GM21390 (cell line): ENCODE results near the gene C16orf78.

Experiments used
- ATAC-seq: cut with Tn5 transposase; IDR thresholded peaks from one replicate; pipeline ENCODE4 v1.9.1; 2021; ENCODE audit not compliant: unreplicated experiment

C16orf78 gene

GRCh38 chr16:49373504-49373903, at the start of gene C16orf78:
C16orf78 (plus strand) TSS chr16:49373804; CDS start chr16:49373940, 136 bp downstream.
- no peak for ATAC-seq

DNA sequence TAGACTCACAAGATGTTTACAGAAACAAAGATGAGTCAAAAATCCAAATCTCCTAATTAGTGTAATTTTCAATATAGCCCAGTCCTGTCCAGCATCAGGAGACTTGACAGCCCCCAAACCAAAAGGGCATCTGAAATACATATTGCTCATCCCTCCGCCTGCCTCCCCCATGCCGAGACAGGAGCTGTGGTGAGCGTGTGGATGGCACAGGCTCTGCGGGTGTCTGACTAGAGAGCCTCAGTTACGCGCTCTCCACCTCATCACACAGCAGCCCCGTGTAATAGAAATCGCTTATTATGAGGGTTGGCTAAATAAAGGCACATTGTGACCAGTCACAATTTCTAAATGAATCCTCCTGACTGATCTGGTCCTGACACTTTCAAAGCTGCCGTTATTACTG, 48.9 kb upstream of the C16orf78 start:
- no peak for ATAC-seq

GRCh38 chr16:49327466-49327865, 46.1 kb upstream of the C16orf78 start:
- no peak for ATAC-seq

GRCh38 chr16:49328325-49328724, 45.3 kb upstream of the C16orf78 start:
- ATAC-seq, result no peak

GRCh38 chr16:49330562-49331201, 42.9 kb upstream of the C16orf78 start:
- no peak for ATAC-seq

GRCh38 chr16:49332589-49333258, 40.9 kb upstream of the C16orf78 start:
- no peak for ATAC-seq

DNA sequence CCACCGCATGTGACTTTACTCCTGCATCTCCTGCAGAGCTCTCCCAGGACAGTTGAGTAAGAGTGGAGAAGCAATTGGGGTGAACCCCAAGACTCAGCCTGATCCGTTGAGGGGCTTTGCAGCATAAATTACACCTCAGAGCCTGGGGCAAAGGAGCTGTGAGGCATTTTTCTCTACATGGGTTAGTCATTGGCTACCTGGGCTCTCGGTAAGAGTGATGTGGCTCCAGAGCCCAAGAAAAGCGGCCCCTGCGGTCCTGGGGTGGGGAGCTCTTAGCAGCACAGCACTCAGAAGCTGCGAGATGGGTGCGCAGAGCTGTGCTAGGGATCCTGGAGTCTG, 40.4 kb upstream of the C16orf78 start:
- ATAC-seq, result no peak

- no peak for ATAC-seq
Measured at GRCh38 chr16:49335828-49336227, 37.8 kb upstream of the C16orf78 start.

DNA sequence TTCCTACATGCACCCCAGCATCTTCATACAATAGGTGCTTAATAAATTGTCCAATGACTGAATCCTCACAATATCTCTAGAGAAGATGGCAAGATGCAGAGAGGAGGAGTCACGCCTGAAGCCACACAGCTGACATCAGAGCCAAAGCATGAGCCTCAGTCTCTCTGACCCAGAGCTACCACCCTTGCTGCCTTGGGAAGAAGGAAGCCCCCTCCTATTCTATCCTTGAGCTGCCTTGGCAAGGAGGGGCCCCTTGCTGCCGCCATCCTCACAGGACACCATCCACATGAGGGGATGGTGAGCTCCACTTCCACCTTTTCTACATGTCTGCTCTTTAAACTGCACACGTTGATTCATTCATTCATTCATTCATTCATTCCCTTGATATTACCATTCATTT, 37.0 kb upstream of the C16orf78 start:
- no peak for ATAC-seq

GRCh38 chr16:49337814-49338350, 35.7 kb upstream of the C16orf78 start:
- no peak for ATAC-seq

GRCh38 chr16:49338611-49339265, 34.9 kb upstream of the C16orf78 start:
- ATAC-seq, result no peak

- no peak for ATAC-seq
Measured at GRCh38 chr16:49340466-49340865, 33.1 kb upstream of the C16orf78 start.

DNA sequence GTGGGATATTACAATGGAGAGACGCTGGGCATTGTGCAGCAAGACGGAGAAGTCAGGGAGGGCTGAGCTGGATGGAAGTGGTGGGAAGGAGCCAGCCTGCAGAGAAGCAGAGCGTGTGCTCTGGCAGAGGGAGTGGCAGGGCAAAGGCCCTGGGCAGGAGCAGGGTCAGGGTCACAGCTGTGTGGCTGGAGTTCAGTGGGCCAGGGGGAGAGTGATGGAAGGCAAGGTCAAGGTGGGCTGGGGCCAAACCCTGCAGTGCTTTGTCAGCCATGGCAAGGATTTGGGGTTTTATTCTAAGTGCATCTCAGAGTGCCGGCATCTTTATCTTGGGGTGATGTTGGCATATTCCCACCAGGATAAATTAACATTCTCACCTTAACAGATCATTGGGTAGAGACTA, 31.9 kb upstream of the C16orf78 start:
- ATAC-seq, result no peak

GRCh38 chr16:49342336-49343265, 31.0 kb upstream of the C16orf78 start:
- no peak for ATAC-seq

DNA sequence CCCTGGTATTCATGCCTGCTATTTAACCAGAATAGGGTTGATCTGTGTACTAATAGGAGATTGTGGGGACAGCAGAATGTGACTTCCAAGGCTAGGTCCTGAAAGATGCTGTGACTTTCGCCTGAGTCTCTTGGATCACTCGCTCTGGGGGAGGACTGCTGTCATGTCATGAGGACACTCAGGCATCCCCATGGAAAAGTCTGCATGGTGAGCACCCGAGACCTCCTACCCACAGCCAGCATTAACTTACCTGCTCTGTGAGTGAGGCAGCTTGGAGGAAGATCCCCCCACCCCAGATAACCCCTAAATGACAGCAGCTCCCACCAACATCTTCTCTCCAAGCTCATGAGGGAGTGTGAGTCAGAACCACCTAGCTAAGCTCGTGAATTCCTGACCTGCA, 30.3 kb upstream of the C16orf78 start:
- ATAC-seq, result no peak

- no peak for ATAC-seq
Measured at GRCh38 chr16:49344401-49344800, 29.2 kb upstream of the C16orf78 start.

- no peak for ATAC-seq
Measured at GRCh38 chr16:49345829-49346228, 27.8 kb upstream of the C16orf78 start.

DNA sequence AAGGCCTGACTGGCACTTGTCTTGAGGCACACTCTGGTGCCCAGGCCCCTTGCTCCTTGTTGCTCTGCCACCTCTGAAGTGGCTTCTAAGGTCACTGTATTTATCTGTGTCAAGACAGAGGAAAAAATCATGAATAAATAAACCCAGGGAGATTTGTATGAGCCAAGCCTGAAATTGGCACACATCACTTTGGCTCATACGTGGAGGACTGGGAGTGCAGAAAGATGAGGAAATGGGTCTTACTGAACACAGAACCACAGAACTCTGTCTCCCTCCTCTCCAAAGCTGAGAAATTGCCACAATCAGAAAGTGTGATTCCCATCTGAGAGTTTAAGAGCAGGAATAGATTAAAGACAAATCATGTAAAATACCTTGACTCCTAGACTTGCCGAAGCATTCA, 27.1 kb upstream of the C16orf78 start:
- ATAC-seq, result no peak

DNA sequence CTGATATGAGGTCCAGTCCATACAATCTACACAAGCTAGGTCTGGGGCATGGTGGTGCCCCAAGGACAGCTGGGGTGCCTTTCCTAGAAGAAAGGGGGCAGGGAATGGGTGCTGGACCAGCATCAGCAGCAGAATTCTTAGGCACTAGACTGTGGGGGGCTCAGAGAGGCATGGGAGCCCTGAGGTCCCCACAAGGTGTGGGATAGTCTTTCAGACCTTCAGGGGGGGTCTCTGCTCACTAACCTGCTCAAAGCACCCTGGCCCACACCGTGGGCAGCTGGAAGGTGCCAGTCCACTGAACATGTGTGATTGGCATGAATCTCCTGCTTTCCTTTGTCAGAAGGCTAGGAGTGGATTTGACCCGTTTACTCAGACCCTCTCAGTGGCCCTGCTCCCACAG, 26.1 kb upstream of the C16orf78 start:
- no peak for ATAC-seq

GRCh38 chr16:49348408-49349176, 25.0 kb upstream of the C16orf78 start:
- ATAC-seq, result no peak
